Omental fat pad (tissue), 4 donors: ENCODE data around the gene IQGAP3. TPM values are rescaled to one million over a fixed set of nuclear protein-coding genes. Genes with fewer than 3 reads are reported as not detected.

Experiments used
- ATAC-seq: fragments of 150-250 bp; one replicate; pipeline ENCODE4 v1.9.1; 2016; ENCODE audit warnings: mild to moderate bottlenecking, moderate library complexity; ENCODE audit not compliant: low FRiP score
- DNase-seq: peaks from one replicate; pipeline ENCODE4 v3.0.0-alpha.2; 2019; ENCODE audit warnings: low spot score
- CTCF ChIP-seq, 3 donors: fragments of 450-650 bp; IDR thresholded peaks; one replicate each; pipeline ENCODE4 v1.5.1; 2016 to 2017; ENCODE audit warnings: antibody characterized with exemption in 3 of 3, mild to moderate bottlenecking in 3 of 3, moderate library complexity in 2 of 3
- total RNA-seq, 4 donors: library from RNA; depleted of rRNA; stranded (reverse); fragments of >200 nt; gene quantifications; one replicate each; pipeline ENCODE4 v1.1.0, GENCODE V29; 2016

IQGAP3 gene
- total RNA-seq, 4 donors from 2014 or later, result 0.16 to 4.2 (median 0.23) TPM

- no peak for TF ChIP-seq CTCF (IDR thresholded peaks at IDR 0.05)
- ATAC-seq (no peak), DNase-seq (no peak)
Measured at GRCh38 chr1:156489166-156489934, 83.0 kb downstream of the IQGAP3 start.

- no peak for TF ChIP-seq CTCF (IDR thresholded peaks at IDR 0.05)
- ATAC-seq, result no peak
Measured at GRCh38 chr1:156488566-156489165, 83.7 kb downstream of the IQGAP3 start.

GRCh38 chr1:156487862-156488261, 84.5 kb downstream of the IQGAP3 start:
- no peak for TF ChIP-seq CTCF (IDR thresholded peaks at IDR 0.05)
- no peak for ATAC-seq
- DNase-seq, result no peak

More at GRCh38 chr1:156488566-156489165, 83.7 kb downstream of the IQGAP3 start:
- DNase-seq, result no peak

- DNase-seq, result no peak
- no peak for ATAC-seq
- TF ChIP-seq CTCF (IDR thresholded peaks at IDR 0.05), result no peak
Measured at GRCh38 chr1:156486421-156487344, 85.7 kb downstream of the IQGAP3 start.

GRCh38 chr1:156485984-156486383, 86.4 kb downstream of the IQGAP3 start:
- DNase-seq (no peak), ATAC-seq (no peak)
- no peak for TF ChIP-seq CTCF (IDR thresholded peaks at IDR 0.05)

GRCh38 chr1:156484480-156485058, 87.8 kb downstream of the IQGAP3 start:
- no peak for TF ChIP-seq CTCF (IDR thresholded peaks at IDR 0.05)
- no peak for DNase-seq
- no peak for ATAC-seq
